CD4-positive, alpha-beta T cell treated with Interleukin-21 for 1 hour (primary cell): ENCODE data around the gene DCC.
"Not testable (repeated sequence)": the region's sequence is repeated elsewhere in the genome, so short reads cannot be mapped to it uniquely, and the experiment has no call there.

Experiments used
- DNase-seq: peaks from one replicate; pipeline ENCODE4 v3.0.0-alpha.2; 2020

Gene DCC

DNA sequence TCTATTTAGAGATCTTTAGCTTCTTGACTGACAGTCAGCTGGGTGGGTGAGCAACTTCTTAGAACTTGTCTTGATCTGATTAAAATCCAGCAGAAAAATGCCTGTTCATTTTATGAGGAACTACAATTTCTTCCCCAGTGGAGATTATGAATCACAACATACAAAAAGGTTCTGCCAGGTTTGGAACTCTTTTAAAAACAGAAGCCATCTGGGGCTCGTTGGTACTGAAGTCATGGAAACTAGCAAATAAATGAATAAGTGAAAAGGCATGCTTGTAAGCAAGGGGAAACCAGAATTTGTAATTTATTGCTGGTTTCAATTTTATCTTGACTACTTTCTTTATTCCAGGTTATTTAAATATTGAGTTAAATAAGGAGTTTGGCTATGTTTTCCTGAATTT is 1117.1 kb downstream of the DCC start:
- DNase-seq, result no peak

DNA sequence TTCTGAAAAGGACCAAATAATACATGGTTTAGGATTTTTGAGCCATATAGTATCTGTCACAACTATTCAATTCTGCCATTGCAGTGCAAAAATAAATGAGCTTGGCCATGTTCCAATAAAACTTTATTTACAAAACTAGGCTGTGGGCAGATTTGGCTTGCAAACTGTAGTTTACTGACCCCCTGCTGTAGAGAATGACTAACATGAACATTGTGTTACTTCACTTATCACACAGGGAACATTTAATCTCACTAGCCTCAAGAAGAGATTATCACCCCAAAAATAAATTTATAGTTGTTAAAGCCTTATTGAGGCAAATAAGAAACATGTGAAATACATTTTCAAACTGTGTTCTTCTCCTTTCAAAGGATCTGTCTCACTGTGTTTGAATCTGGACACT is 1118.3 kb downstream of the DCC start:
- no peak for DNase-seq

DNA sequence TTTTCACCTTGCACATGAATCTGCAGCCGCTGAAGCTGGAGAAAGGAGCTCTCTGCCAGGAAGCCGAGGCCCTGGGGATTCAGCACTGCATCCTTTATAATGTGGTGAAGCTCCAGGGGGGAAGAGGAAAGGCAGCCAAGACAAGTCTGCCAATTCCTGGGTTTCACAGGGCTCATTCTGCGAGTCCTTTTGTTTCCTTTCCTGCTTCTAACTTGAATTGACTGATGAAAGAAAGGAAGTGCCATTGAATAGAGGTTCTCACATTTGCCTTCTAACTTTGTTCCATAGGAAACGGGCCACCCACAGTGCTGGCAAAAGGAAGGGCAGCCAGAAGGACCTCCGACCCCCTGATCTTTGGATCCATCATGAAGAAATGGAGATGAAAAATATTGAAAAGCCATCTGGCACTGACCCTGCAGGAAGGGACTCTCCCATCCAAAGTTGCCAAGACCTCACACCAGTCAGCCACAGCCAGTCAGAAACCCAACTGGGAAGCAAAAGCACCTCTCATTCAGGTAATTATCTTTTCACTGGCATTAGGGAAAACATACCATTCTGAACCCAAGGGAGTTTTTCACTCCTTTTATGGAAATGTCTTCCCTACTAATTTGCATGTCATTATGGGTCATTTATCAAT is 1119.1 kb downstream of the DCC start:
- no peak for DNase-seq

DNA sequence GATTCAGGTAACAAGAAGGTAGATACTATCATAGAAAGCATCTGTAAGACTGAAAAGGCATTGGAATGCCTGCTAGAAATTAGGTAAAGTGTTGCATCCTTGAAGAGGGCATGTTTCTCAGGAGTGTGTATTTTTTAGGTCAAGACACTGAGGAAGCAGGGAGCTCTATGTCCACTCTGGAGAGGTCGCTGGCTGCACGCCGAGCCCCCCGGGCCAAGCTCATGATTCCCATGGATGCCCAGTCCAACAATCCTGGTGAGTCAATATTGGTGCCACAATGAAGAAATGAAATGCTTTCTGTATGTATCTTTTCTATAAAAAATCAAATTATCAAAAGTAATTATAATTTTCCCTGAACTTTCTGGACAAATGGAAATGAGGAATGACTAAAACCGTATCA is 1127.8 kb downstream of the DCC start:
- DNase-seq, result no peak

DNA sequence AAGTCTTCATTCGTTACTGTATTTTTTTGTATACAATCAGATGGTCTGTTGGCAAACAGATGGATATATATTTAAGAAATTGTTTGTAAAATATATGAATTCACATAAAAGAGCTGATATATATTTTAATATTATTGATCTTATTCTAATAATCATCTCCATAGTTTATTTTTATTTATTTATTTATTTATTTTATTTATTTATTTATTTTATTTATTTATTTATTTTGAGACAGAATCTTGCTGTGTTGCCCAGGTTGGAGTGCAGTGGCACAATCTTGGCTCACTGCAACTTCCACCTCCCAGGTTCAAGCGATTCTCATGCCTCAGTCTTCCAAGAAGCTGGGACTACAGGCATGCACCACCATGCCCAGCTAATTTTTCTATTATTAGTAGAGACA is 1128.2 kb downstream of the DCC start:
- DNase-seq, result not testable (repeated sequence)

DNA sequence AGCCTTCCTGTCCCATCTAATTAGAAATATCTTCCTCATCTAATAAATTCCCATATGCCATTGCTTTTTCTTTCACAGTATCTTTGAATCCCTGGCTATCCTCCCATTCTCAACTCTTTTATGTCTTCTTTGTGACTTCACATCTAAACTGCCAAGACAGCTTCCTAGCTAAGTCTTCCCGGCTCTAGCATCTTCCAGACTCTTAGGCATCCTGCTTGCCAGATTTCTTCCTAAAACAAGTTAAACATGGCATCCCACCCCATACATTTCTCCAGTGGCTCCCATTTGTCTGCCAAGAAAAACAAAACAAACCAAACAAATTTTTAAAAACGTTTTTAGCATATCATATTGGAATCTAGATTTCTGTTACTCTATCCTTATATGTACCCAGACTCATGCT is 1132.5 kb downstream of the DCC start:
- DNase-seq, result no peak

DNA sequence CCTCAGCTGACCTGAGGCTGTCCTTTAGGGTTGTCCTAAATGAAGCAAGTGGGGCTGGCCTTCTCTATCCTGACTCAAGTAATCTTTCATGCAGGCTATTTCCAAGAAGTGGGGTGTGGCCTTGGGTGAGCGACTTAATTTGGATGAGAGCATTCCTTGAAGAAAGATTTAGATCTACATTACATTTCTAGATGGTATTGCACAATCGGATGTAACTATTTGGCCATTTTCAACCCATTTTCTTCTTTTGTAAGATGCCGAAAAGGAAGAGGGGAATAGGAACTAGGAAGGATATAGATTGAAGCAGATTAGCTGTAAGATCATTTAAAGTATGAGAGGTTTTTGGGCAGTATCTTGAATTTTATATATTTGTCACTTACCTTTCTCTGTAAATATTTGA is 1138.2 kb downstream of the DCC start:
- no peak for DNase-seq

DNA sequence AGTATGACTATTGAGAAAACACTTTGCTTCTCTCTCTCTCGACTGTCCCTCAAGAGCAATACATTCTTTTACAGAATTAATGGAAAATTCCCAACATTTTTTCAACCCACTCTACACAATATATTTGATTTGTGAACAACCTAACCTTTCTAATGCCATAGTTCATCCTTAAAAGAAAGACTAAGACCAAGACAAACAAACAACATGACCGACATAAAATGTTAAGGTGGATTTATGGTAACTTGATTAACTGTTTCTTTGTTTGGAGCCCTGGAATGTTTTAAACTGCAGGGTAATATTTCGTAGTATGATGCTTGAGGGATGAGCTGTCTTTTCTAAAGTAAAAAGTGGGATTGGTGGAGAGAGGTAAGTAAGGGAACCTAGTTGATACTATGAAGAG is 1146.3 kb downstream of the DCC start:
- no peak for DNase-seq

DNA sequence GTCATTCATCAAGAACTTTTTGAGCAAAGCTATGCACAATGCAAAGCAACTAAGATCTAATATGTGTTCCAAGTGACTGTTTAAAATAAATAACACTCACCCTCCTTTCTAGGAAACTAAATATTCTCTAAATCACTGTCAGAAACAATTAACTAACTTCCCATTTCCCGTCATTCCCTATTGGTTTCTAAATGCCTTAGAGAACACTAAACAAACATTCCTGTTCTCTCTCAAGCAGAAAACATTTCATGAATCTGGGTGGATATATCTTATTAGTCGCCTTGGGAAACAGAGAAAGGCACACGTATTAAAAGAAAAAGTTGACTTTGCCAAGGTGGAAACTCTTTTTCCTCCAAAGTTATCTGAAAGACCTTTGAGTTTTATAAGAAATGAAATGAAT is 1149.3 kb downstream of the DCC start:
- DNase-seq, result no peak

DNA sequence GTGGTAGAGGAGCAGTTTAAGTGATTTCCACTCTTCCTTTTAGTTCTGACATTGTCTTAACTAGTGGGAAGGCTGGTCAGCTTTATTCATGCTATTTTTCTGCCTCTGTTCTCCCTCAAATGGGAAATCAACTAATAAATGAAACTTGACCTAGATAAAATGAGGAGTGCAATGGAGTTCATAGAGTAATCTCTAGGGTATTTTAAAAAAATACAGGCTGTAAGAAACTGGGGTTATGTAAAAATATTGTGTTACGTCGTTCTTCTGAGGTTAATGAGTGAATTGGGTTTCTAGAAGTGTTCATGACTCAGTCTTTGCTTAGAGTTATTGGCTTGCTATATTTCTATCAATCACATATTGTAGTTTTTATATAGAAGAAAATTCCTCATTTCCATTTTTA is 1150.0 kb downstream of the DCC start:
- DNase-seq, result no peak

DNA sequence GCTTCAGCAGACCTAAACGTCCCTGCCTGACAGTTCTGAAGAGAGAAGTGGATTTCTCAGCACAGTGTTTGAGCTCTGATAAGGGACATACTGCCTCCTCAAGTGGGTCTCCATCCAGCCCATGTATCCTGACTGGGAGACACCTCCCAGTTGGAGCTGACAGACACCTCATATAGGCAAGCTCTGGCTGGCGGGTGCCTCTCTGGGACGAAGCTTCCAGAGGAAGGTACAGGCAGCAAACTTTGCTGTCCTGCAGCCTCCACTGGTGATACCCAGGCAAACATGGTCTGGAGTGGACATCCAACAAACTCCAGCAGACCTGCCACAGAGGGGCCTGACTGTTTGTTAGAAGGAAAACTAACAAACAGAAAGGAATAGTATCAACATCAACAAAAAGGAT is 1156.0 kb downstream of the DCC start:
- no peak for DNase-seq

DNA sequence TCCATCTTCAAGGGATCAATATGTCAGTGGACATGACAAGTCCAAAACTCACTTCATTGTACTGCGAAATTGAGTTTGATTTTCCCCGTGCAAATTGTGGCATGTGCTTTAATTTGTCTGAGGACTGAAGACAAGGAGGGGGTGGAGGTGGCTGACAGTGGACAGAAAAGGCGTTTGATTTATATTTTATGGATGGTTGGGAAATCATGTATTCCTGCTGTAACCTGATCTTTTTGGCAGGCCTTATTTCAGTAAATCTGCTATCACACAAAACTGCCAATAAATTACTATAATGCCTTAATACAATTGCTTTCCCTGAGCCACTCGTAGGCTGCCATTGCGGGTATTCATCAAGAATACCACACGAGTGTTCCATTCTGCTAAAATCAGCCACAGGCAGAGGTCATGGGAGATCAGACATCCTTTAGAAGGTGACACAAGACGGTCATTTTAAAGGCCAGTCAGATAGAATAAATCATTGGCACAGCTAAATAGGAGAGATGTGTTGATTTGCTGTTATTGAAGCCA is 1164.0 kb downstream of the DCC start:
- DNase-seq, result no peak

DNA sequence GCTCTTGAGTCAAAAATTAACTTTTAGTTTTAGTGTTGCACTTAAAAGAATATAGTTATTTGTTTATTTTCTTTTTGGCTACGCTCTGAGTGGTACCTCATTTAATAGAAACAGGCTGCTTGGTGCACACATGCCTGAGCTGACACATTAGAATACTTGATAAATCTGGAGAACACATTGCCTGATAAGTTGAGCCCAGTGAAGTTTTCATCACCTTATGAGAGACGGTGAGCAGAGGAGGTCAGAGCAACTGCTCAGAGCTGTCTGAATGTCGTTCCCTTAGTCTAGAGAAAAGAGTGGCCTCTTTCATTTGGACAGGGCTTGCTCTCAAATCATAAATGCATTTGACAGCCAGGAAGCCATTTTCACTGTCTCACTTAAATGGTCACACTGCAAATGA is 1168.5 kb downstream of the DCC start:
- DNase-seq, result no peak

DNA sequence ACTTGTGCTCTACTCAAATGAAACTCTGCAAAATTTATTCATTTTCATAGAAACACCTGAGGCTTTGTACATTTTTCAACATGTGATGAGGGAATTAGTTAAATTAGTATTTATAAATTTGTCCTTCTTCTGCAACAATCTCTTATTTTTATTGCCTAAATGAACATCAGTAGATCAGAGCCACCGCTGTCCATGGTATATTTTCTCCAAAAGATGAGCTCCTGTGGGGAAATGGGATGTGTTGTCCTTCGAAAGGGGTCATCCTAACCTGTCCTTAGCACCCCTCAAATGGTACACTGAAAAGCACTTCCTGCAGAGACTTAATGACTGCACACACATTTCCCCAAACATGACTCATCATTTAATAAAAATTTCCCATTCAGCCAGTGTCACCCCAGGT is 1169.9 kb downstream of the DCC start:
- no peak for DNase-seq

DNA sequence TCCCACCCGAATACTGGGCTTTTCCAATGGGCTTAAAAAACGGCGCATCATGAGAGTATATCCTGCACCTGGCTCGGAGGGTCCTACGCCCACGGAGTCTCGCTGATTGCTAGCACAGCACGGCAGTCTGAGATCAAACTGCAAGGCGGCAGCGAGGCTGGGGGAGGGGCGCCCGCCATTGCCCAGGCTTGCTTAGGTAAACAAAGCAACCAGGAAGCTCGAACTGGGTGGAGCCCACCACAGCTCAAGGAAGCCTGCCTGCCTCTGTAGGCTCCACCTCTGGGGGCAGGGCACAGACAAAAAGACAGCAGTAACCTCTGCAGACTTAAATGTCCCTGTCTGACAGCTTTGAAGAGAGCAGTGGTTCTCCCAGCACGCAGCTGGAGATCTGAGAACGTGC is 1171.7 kb downstream of the DCC start:
- not testable (repeated sequence) for DNase-seq

DNA sequence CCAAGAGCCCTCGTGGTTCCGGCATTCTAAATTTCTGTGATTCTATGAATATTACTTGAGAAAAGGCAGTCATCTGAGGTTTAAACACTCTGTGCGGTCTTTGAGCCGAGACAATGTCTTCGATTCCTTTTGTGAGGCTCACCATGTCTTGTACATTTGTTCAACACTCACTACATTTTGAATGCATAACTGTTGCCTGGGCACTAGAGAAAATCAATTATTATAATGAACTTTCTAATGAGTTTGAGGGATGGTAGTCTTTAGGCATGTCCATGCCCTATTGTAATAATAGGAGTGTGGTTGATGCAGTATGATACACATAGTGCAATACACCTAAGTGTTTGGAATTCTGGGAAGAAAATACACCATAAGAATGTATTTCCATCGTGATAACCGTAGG is 1181.1 kb downstream of the DCC start:
- DNase-seq, result no peak

DNA sequence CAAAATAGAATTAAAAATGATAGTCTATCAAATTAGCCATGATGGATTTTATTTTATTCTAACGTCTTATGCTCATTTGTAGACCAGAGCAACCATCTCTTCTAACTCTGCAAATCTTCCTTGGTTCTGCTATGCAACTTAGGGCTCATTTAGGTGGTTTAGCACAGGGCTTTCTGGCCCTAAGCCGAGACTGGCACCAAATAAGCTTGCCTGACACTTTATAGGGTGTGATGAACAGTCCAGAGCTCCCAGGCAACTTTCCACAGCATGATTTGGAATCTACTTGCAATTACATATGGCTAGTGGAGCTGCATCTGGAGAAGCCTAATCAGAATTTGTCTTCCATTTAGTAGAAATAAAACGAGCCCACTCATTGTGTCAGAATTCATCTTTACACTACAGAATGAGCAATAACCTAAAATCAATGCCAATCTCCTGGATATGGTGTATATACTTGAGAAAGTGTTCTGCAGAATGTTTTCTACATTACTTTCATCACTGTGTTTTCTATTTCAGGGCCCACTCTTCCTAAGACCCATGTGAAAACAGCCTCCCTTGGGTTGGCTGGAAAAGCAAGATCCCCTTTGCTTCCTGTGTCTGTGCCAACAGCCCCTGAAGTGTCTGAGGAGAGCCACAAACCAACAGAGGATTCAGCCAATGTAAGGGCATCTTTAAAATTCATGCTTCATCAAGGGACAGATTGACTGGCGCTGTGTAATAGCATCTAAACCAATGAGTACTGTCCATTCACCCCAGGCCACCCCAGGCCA is 1186.3 kb downstream of the DCC start:
- no peak for DNase-seq

DNA sequence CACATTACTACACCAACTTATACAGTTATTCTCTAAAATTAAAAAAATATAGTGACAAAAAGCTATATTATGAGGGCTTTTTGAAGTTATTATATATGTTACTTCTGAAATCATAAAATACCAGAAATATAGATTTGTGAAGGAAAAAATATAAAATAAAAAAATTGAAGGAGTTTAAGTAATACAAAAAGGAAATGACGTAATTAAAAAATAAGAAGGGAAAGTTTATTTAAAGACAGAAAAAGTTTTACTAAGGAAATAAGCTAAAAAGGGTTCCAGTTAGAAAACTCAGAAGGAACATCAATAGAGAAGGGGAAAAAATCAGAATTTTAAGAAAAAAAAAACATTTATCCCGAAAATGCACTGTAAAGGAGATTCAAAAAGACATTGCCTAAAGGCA is 1187.4 kb downstream of the DCC start:
- no peak for DNase-seq

DNA sequence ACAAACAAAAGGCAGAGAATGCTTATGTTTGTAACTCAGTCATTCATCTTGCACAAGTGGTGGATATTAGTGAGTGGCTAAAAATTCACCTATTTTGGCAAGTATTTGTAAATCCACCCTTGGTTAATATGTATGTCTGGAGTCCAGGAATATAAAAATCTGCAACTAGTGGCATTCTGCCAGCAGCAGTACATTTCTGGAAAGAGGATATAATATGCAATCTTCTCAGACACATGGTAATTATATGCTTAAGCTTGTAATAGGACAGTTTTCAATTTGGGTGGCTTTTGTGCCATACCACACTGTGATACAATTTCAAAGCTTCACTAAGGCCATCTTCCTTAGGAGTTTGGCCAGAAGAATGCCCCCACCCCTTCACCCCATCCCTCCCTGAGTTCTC is 1191.2 kb downstream of the DCC start:
- no peak for DNase-seq

DNA sequence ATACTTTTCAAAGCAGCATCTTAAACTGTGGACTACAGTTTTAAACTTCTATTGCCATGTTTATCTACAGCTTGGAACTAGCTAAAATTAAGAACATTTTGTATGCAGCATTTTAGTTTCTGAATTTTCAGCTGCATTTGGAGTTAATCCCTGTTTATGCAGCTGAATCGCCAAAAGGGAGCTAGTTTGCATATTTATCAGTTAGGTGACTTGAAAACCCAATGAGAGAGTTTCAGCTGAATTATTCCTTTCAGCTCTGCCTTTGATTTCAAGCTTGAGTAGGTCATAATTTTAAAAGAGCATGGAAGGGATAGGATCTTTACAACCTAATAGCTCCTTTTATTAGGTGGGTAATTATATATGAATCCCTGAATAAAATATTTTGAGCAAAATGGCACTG is 1191.9 kb downstream of the DCC start:
- no peak for DNase-seq

DNA sequence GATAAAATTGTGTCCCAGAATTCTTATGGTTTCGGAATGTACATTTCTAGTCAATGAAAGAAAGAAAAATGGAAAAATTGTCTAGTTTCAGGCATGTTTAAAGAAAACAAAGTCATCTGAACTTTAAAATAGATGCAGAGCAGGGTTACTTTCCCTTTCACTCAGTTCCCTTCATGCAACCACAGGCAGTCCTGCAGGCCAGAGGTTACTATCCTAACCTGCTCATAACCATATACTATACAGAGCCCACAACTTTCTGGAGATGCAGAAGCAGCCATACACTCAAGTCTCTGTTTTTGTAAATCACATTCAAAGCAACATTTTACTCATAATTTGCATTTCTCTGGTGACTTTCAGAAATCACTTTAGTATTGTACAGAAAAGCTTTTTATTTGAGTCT is 1194.2 kb downstream of the DCC start:
- no peak for DNase-seq

DNA sequence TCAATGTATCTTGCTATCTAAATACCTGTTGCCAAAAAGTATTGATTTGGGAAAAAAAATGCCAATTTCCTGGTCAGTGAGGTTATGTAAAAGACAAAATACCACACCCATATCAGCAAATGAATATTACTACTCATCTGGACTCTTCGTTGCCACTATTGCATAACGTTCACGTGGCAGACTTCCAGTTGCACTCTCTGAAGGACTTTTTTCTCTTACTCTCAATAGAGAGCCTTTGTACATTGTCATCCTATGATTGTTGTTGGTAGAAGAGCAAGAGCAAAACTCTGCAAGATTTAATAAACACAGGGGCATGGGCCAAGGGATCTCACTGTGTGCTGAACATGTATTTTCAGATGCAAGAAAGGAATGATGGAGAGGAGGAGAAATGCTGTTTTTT is 1194.7 kb downstream of the DCC start:
- DNase-seq, result no peak

DNA sequence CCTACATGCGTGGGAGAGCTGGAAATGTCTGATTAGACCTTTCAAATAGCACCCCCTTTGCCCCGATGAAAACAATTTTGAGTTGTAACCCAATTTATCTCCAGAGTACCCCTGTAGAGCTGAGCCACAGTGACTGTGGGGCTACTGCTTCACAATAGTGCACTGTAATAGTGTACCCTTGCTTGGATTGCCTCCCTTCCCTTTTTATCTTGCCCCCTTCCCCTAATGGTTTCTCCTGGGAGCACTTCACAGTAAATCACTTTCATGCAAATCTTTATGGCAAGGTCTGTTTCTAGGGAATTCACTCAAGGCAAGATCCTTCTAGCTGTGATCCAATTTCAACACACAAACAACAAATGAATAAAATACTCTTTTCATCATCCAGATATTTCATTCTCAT is 1196.9 kb downstream of the DCC start:
- DNase-seq, result no peak

DNA sequence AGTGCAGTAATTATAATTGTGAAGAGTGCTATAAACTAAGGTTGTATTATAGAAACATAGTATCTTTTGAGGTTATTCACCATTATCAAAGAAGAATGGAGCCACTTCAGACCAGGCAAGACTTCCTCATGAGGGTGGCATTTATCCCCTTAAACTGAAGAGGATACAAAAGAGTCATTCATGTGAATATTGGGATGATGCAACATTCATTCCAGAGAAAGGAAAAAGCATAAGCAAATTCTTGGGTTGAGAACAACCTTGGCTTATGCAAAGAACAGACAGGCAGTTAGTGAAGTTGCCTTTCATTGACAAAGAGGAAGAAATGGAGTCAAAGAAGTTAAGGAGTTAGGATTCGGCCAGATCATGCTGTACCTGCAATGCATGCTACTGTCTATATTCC is 1201.9 kb downstream of the DCC start:
- DNase-seq, result no peak

DNA sequence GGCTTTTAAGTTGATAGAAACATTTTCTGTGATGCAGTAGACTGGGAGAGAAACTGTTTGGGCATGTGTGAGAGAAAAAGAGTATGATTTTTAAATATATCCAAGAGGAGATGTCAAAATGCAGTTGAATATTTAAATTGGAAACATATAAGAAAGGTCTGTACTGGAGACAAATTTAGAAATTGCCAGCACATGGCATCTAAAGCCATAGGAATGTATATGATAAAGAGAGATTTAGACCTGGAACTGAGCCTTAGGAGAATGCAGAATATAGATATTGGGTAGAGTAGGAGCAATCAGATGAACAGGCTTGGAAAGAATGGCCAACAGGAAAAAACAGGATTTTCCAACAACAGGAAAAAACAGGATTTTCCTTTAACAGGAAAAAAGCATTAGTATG is 1203.7 kb downstream of the DCC start:
- DNase-seq, result no peak
